HG03342 (cell line): ENCODE measurements around the gene FHIP1A.
A peak's percentile ranks its signal among the peaks of the same experiment; 100 is the strongest.

Experiments
- ATAC-seq: cut with Tn5 transposase; IDR thresholded peaks from one replicate; pipeline ENCODE4 v1.9.1; 2021; ENCODE audit warnings: mild to moderate bottlenecking, moderate library complexity; ENCODE audit not compliant: unreplicated experiment

The FHIP1A gene

DNA sequence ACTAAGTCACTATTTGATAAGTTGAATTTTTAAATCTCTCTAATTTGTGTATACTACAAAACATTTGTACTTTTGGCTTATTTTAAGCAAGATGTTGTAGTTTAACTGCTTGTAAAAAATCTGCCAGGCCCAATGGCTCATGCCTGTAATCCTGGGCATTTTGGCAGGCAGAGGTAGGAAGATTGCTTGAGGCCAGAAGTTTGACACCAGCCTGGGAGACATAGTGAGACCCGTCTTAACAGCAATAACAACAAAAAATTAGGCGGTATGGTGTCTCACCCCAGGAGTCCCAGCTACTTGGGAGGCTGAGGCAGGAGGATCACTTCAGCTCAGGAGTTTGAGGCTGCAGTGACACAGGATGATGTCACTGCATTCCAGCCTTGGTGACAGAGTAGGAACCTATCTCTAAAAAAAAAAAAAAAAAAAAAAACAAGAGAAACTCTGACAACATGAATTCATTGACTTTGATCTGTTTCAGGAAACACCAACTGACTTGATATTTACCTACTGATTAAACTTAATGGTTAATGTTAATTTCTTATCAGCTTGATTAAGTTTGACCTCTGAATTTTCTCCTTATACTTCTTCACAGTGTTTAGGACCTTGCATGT lies 8.9 kb downstream of the FHIP1A start:
- ATAC-seq, result no peak

DNA sequence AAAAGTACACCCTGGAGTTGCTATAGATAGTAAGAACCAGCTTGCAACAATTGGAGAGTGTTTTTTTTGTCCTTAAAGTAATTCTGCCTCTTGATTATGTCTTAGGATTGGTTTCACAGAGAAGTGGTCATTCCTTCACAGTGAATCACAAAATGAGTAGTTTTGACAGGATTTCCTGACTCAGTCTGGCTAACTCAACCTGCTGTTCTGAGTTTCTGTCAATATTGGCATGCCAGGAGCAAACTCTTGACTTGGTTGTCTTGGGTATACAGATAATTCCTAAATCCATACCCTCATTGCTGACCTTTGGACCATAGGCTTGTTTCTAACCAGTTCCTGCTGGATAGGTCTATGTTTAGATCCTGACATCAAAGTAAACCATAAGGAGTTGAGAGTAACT lies 9.4 kb downstream of the FHIP1A start:
- ATAC-seq, result no peak

DNA sequence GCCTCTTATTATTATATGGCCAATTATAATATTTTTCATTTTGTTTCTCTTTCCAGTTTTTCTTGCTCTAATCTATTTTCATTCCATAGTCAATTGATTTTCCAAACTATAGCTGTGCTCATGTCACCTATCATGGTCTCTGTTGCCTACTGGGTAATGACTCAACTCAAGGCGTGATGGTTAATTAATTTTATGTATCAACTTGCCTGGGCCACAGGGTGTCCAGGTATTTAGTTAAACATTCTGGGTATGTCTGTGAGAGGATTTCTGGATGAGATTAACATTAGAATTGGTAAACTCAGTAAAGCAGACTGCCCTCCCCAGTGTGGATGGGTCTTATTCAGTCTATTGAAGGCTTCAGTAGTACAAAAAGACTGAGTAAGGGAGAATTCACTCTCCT lies 9.9 kb downstream of the FHIP1A start:
- no peak for ATAC-seq

DNA sequence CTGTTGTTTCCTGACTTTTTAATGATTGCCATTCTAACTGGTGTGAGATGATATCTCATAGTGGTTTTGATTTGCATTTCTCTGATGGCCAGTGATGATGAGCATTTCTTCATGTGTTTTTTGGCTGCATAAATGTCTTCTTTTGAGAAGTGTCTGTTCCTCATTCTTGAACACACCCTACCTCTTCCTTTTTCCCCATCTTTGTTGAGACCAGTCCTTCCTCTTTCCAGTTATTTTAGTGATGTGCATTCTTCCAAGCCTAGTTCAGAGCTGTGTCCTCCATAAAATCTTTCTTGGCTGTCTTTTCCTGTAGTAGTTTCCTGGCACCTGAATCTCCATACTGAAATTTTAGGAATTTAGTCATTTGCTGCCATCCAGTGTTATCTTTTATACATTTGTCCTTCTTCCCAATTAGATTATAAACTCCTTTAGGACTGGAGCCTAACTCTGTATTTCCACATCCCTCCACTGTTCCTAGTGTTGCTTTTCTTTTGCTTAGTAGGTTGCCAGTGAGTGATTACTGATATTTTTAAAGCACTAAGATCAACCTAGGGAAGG lies 11.4 kb downstream of the FHIP1A start:
- no peak for ATAC-seq

DNA sequence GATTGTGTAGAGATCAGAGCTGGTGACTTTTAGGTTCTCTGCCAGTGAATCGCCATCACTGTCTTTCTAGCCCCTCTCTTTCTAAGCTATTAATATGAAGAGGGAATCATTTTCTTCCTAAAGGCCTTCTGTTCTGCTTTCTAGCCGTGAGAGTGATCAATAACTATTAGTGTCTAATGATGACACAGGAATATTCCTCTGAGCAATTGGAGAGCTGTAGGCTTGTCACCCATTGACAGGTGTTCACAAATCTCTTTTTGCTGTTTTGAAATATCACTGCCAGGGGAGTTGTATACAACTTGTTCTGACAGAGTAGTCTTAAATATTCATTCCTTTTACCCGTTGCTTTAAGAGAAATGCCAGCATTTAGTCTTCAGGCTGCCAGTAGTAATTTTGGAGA lies 13.9 kb downstream of the FHIP1A start:
- no peak for ATAC-seq

DNA sequence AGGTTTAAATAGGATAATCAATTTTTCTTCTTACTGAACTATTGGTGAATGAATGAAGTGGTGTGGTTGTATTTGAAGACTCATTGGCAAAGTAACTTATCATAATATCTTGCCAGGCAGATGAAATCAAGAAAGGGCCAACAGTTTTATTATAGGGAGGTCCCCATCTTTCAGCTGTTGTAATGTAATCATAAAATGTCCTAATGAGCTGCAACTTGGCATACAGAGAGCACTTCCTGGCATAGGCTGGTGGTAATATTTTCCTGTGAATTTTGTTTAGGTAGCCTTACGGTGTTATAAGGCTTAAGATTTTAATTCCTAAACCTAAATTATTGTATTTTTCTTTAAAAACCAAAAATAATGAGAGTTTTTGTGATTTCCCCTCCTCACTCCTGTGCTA lies 17.5 kb downstream of the FHIP1A start:
- ATAC-seq, result no peak

DNA sequence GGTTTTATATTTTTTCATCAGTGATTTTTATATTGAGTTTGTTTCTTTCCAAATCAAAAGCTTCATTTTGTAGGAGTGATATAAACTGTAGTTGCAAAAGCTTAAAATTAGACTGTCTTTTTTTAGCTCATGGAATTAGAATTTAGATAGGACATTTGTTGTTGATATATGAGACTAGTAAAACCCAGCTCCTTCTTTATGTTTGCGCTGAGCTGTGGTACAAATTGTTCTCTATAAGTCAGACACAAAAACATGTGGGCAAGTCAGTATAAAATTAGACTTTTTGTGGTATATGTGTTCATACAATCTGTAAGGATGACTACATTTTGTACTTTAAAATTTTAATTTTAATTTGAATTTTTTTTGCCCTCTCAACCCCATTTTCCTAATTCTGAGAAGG lies 18.3 kb downstream of the FHIP1A start:
- no peak for ATAC-seq

GRCh38 chr4:151428346-151428745 lies 19.4 kb downstream of the FHIP1A start:
- ATAC-seq, result no peak

DNA sequence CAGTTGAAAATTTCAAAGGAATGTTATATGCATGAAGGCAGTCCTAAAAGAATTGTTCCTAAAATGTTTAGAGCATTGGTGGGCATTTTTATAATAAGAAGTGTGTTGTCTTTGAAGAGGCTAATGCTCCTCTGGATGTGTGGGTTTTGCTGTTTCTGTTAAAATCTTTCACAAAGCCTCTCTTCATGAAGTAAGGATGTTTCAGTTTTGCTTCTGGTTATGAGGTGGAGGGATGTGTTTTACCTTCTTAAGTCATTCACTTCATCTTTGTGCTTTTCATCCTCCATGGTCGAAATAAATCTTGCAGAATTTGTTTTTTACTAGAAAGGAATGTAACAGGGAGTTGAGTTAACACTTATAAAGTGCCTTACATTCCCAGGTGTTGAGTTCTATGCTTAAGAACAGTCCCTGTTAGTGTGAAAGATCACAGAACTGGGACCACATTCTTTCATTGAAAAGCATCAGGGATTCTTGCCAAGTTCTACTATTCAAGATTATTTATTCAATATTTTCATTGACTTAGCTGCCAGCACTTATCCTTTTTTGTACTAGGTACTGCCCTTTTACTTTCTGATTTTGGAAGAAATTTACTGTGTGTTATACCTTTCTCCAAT lies 21.1 kb downstream of the FHIP1A start:
- peak; percentile 91 for ATAC-seq

GRCh38 chr4:151430740-151431457 lies 21.9 kb downstream of the FHIP1A start:
- no peak for ATAC-seq

GRCh38 chr4:151431728-151432127 lies 22.8 kb downstream of the FHIP1A start:
- no peak for ATAC-seq

GRCh38 chr4:151432654-151433053 lies 23.7 kb downstream of the FHIP1A start:
- no peak for ATAC-seq

DNA sequence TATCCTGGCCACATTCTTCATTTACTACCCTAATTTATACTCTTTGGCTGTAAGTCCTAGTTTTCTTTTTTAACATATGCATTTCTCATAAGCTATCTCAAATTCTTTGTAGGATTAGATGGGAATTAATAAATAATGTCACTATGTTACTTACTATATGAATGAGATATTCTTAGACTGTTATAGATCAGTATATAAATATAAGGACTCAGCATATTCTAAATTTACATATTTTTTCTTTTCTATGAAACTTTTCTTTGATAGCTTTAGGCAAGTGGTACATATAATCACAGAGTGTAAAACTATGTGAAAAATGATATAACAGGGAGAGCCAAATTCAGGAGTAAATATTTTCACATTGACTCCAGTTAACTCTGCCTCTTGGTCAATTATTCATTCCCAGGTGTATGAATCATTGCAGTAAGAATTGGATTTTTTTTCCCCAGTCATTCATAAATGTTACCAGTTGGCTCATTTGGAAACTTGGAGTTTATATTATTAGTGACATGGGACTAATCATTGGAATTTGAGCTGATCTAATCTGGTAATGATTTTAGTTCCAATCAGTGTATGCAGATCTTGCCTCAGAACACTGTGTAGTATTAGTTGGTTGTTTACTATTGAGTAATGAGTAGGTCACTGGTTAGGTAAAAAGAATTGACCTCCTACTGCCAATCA lies 25.3 kb downstream of the FHIP1A start:
- ATAC-seq, result no peak

GRCh38 chr4:151436093-151436518 lies 27.1 kb downstream of the FHIP1A start:
- ATAC-seq, result no peak

GRCh38 chr4:151437505-151437904 lies 28.5 kb downstream of the FHIP1A start:
- no peak for ATAC-seq

DNA sequence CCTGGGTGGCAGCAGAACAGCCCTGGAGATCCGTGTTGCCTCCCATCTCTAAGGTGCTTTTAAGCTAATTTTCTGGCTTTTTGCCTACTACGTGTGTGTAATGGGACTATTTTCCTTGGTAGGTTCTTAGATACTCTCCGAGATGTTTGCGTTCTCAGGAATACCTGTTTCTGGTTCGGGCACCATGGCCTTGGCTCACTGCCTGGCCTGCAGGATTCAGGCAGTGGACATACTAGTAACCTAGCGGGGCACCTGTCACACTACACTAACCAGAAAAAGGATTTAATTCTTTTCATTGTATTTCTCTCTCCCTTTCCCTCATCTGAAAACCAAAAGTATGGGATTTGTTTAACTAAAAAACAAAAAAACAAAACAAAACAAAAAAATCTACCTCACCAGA lies 29.2 kb downstream of the FHIP1A start:
- no peak for ATAC-seq

GRCh38 chr4:151439320-151439719 lies 30.3 kb downstream of the FHIP1A start:
- ATAC-seq, result no peak

GRCh38 chr4:151442002-151442401 lies 33.0 kb downstream of the FHIP1A start:
- ATAC-seq, result no peak

- no peak for ATAC-seq
Measured at GRCh38 chr4:151443247-151443646, 34.3 kb downstream of the FHIP1A start.

- no peak for ATAC-seq
Measured at GRCh38 chr4:151443752-151444151, 34.8 kb downstream of the FHIP1A start.

DNA sequence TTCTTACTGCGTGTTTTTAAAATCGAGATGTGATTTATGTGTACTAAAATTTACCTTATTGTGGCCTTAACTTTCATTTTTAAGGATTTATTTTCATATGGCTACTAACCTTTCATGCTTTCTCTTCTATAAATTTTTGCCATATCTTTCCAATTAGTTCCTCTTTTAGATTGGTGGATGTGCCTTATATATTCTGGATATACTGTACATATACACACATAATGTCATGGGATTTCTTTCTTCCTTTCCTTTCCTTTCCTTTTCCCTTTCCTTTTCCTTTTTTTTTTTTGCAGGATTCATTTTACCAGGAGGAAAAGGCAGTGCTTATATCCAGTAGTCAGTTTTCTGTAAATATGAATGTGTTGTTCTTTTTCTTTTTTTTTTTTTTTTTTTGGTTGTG lies 37.2 kb downstream of the FHIP1A start:
- no peak for ATAC-seq
